ENCODE data around the gene HDAC7.

Gene HDAC7

GRCh38 chr12:47740606-47741339 is 78.9 kb downstream of the HDAC7 start:
- Histone ChIP-seq H3K27ac (ENCODE audit: insufficient read depth in 1 of 2, low read depth in 1 of 2, low read length in 2 of 2, poor library complexity in 1 of 2, severe bottlenecking in 2 of 2) (no peak overlapping the region), H3K4me1 (ENCODE audit: control extremely low read depth in 1 of 4, control insufficient read depth in 4 of 4, insufficient read depth in 4 of 4, low read length in 3 of 4) (peaks cover 4 to 32% (median 21%) of the 10 kb centered on the region in 4 experiments), H3K9me3 (ENCODE audit: control extremely low read depth in 1 of 5, control insufficient read depth in 4 of 5, insufficient read depth in 2 of 5, low read depth in 1 of 5, low read length in 4 of 5) (no peaks in the 10 kb centered on the region), H3K36me3 (ENCODE audit: control insufficient read depth in 4 of 4, insufficient read depth in 4 of 4, low read length in 3 of 4) (peaks cover 0 to 11% (median 1%) of the 10 kb centered on the region in 4 experiments), H3K4me3 (ENCODE audit: control insufficient read depth in 1 of 7, extremely low read depth in 1 of 7, insufficient read depth in 4 of 7, low read depth in 2 of 7, low read length in 6 of 7) (peak overlapping the region in 1 of 7 experiments; percentile 4), H3K27me3 (replicated peaks in 2 of 5; ENCODE audit: control insufficient read depth in 4 of 5, insufficient read depth in 5 of 5, low read length in 4 of 5) (no peaks in the 10 kb centered on the region)
- DNase-seq: peak in 2 of 3 donors; percentile 35 to 40
- WGBS (ENCODE audit: insufficient coverage): 68% methylated on average over 20 of the region's 21 CpGs
- CTCF ChIA-PET: interaction anchor here (0.8 to 35.4 kb wide), 12 partner anchors 8 to 394 kb away, joined by 3 to 1109 read pairs (median 50); partner anchors contain the start of genes ENDOU, HDAC7, RAPGEF3 and RPAP3
- POLR2A ChIA-PET: interaction anchor here (0.6 to 1.0 kb wide), 5 partner anchors 16 to 976 kb away, joined by 3 read pairs; partner anchors contain the start of gene SLC48A1

GRCh38 chr12:47739979-47740378 is 79.7 kb downstream of the HDAC7 start:
- H3K36me3 ChIP-seq (ENCODE audit: control insufficient read depth in 4 of 4, insufficient read depth in 4 of 4, low read length in 3 of 4): peaks cover 0 to 7% (median 1%) of the 10 kb centered on the region in 4 experiments
- ChIA-PET CTCF (interaction anchor here (1.6 to 35.4 kb wide), 8 partner anchors 8 to 95 kb away, joined by 4 to 1109 read pairs (median 114); partner anchors contain the start of genes ENDOU, RAPGEF3, RPAP3 and SLC48A1), POLR2A (no interaction called here)
- H3K27me3 ChIP-seq (replicated peaks in 2 of 5; ENCODE audit: control insufficient read depth in 4 of 5, insufficient read depth in 5 of 5, low read length in 4 of 5): no peaks in the 10 kb centered on the region
- H3K4me3 ChIP-seq (ENCODE audit: control insufficient read depth in 1 of 7, extremely low read depth in 1 of 7, insufficient read depth in 4 of 7, low read depth in 2 of 7, low read length in 6 of 7): peak overlapping the region in 1 of 7 experiments; percentile 19
- DNase-seq: no peak
- no peaks in the 10 kb centered on the region for H3K9me3 ChIP-seq (ENCODE audit: control extremely low read depth in 1 of 5, control insufficient read depth in 4 of 5, insufficient read depth in 2 of 5, low read depth in 1 of 5, low read length in 4 of 5)
- H3K4me1 ChIP-seq (ENCODE audit: control extremely low read depth in 1 of 4, control insufficient read depth in 4 of 4, insufficient read depth in 4 of 4, low read length in 3 of 4): peaks cover 4 to 32% (median 21%) of the 10 kb centered on the region in 4 experiments
- 94% methylated on average over 10 of the region's 12 CpGs for WGBS (ENCODE audit: insufficient coverage)
- no peak overlapping the region for H3K27ac ChIP-seq (ENCODE audit: insufficient read depth in 1 of 2, low read depth in 1 of 2, low read length in 2 of 2, poor library complexity in 1 of 2, severe bottlenecking in 2 of 2)

GRCh38 chr12:47739297-47739696 is 80.4 kb downstream of the HDAC7 start:
- no peak overlapping the region for H3K27ac ChIP-seq (ENCODE audit: insufficient read depth in 1 of 2, low read depth in 1 of 2, low read length in 2 of 2, poor library complexity in 1 of 2, severe bottlenecking in 2 of 2)
- H3K27me3 ChIP-seq (replicated peaks in 2 of 5; ENCODE audit: control insufficient read depth in 4 of 5, insufficient read depth in 5 of 5, low read length in 4 of 5): no peaks in the 10 kb centered on the region
- H3K36me3 ChIP-seq (ENCODE audit: control insufficient read depth in 4 of 4, insufficient read depth in 4 of 4, low read length in 3 of 4): peaks cover 0 to 7% (median 1%) of the 10 kb centered on the region in 4 experiments
- CTCF ChIA-PET: interaction anchor here (6.4 to 35.4 kb wide), 6 partner anchors 7 to 96 kb away, joined by 73 to 1109 read pairs (median 164); partner anchors contain the start of genes ENDOU, RAPGEF3 and SLC48A1
- POLR2A ChIA-PET: no interaction called here
- no peak for DNase-seq
- no peak overlapping the region for H3K4me3 ChIP-seq (ENCODE audit: control insufficient read depth in 1 of 7, extremely low read depth in 1 of 7, insufficient read depth in 4 of 7, low read depth in 2 of 7, low read length in 6 of 7)
- 97% methylated on average over 3 of the region's 3 CpGs for WGBS (ENCODE audit: insufficient coverage)
- H3K9me3 ChIP-seq (ENCODE audit: control extremely low read depth in 1 of 5, control insufficient read depth in 4 of 5, insufficient read depth in 2 of 5, low read depth in 1 of 5, low read length in 4 of 5): no peaks in the 10 kb centered on the region
- H3K4me1 ChIP-seq (ENCODE audit: control extremely low read depth in 1 of 4, control insufficient read depth in 4 of 4, insufficient read depth in 4 of 4, low read length in 3 of 4): peaks cover 4 to 32% (median 21%) of the 10 kb centered on the region in 4 experiments

- Histone ChIP-seq H3K27me3 (replicated peaks in 2 of 5; ENCODE audit: control insufficient read depth in 4 of 5, insufficient read depth in 5 of 5, low read length in 4 of 5) (no peaks in the 10 kb centered on the region), H3K4me1 (ENCODE audit: control extremely low read depth in 1 of 4, control insufficient read depth in 4 of 4, insufficient read depth in 4 of 4, low read length in 3 of 4) (peaks cover 4 to 29% (median 21%) of the 10 kb centered on the region in 4 experiments), H3K36me3 (ENCODE audit: control insufficient read depth in 4 of 4, insufficient read depth in 4 of 4, low read length in 3 of 4) (peaks cover 0 to 7% (median 1%) of the 10 kb centered on the region in 4 experiments), H3K27ac (ENCODE audit: insufficient read depth in 1 of 2, low read depth in 1 of 2, low read length in 2 of 2, poor library complexity in 1 of 2, severe bottlenecking in 2 of 2) (no peak overlapping the region), H3K9me3 (ENCODE audit: control extremely low read depth in 1 of 5, control insufficient read depth in 4 of 5, insufficient read depth in 2 of 5, low read depth in 1 of 5, low read length in 4 of 5) (no peaks in the 10 kb centered on the region), H3K4me3 (ENCODE audit: control insufficient read depth in 1 of 7, extremely low read depth in 1 of 7, insufficient read depth in 4 of 7, low read depth in 2 of 7, low read length in 6 of 7) (no peak overlapping the region)
- WGBS (ENCODE audit: insufficient coverage): 96% methylated on average over 13 of the region's 17 CpGs
- DNase-seq: no peak
- ChIA-PET POLR2A (no interaction called here), CTCF (interaction anchor here (1.0 to 35.4 kb wide), 3 partner anchors 22 to 41 kb away, joined by 3 to 1109 read pairs (median 184); partner anchors contain the start of gene SLC48A1)
Measured at GRCh38 chr12:47737936-47738594, 81.6 kb downstream of the HDAC7 start.

- no peaks in the 10 kb centered on the region for H3K9me3 ChIP-seq (ENCODE audit: control extremely low read depth in 1 of 5, control insufficient read depth in 4 of 5, insufficient read depth in 2 of 5, low read depth in 1 of 5, low read length in 4 of 5)
- H3K27ac ChIP-seq (ENCODE audit: insufficient read depth in 1 of 2, low read depth in 1 of 2, low read length in 2 of 2, poor library complexity in 1 of 2, severe bottlenecking in 2 of 2): no peak overlapping the region
- ChIA-PET CTCF (interaction anchor here (0.9 to 35.4 kb wide), 8 partner anchors 7 to 42 kb away, joined by 3 to 1109 read pairs (median 6); partner anchors contain the start of genes ENDOU, RAPGEF3 and SLC48A1), POLR2A (no interaction called here)
- no peak for DNase-seq
- H3K4me1 ChIP-seq (ENCODE audit: control extremely low read depth in 1 of 4, control insufficient read depth in 4 of 4, insufficient read depth in 4 of 4, low read length in 3 of 4): peaks cover 4 to 25% (median 21%) of the 10 kb centered on the region in 4 experiments
- H3K4me3 ChIP-seq (ENCODE audit: control insufficient read depth in 1 of 7, extremely low read depth in 1 of 7, insufficient read depth in 4 of 7, low read depth in 2 of 7, low read length in 6 of 7): no peak overlapping the region
- H3K27me3 ChIP-seq (replicated peaks in 2 of 5; ENCODE audit: control insufficient read depth in 4 of 5, insufficient read depth in 5 of 5, low read length in 4 of 5): no peaks in the 10 kb centered on the region
- H3K36me3 ChIP-seq (ENCODE audit: control insufficient read depth in 4 of 4, insufficient read depth in 4 of 4, low read length in 3 of 4): peaks cover 0 to 7% (median 1%) of the 10 kb centered on the region in 4 experiments
- 96% methylated on average over 10 of the region's 19 CpGs for WGBS (ENCODE audit: insufficient coverage)
Measured at GRCh38 chr12:47736877-47737676, 82.6 kb downstream of the HDAC7 start.

- peaks cover 0 to 7% (median 1%) of the 10 kb centered on the region in 4 experiments for H3K36me3 ChIP-seq (ENCODE audit: control insufficient read depth in 4 of 4, insufficient read depth in 4 of 4, low read length in 3 of 4)
- H3K9me3 ChIP-seq (ENCODE audit: control extremely low read depth in 1 of 5, control insufficient read depth in 4 of 5, insufficient read depth in 2 of 5, low read depth in 1 of 5, low read length in 4 of 5): no peaks in the 10 kb centered on the region
- no peak for DNase-seq
- H3K4me1 ChIP-seq (ENCODE audit: control extremely low read depth in 1 of 4, control insufficient read depth in 4 of 4, insufficient read depth in 4 of 4, low read length in 3 of 4): peaks cover 0 to 17% (median 14%) of the 10 kb centered on the region in 4 experiments
- no peaks in the 10 kb centered on the region for H3K27me3 ChIP-seq (replicated peaks in 2 of 5; ENCODE audit: control insufficient read depth in 4 of 5, insufficient read depth in 5 of 5, low read length in 4 of 5)
- ChIA-PET POLR2A (interaction anchor here (0.5 kb wide), 1 partner anchor 37 kb away, joined by 7 read pairs; the partner anchor contains the start of gene SLC48A1), CTCF (interaction anchor here (0.9 to 35.4 kb wide), 8 partner anchors 8 to 43 kb away, joined by 3 to 1109 read pairs (median 6); partner anchors contain the start of genes ENDOU, RAPGEF3 and SLC48A1)
- 92% methylated on average over 4 of the region's 4 CpGs for WGBS (ENCODE audit: insufficient coverage)
- no peak overlapping the region for H3K4me3 ChIP-seq (ENCODE audit: control insufficient read depth in 1 of 7, extremely low read depth in 1 of 7, insufficient read depth in 4 of 7, low read depth in 2 of 7, low read length in 6 of 7)
- H3K27ac ChIP-seq (ENCODE audit: insufficient read depth in 1 of 2, low read depth in 1 of 2, low read length in 2 of 2, poor library complexity in 1 of 2, severe bottlenecking in 2 of 2): no peak overlapping the region
Measured at GRCh38 chr12:47736216-47736615, 83.5 kb downstream of the HDAC7 start.
